Ramos (cell line): Measurements from ENCODE around the gene NOS3.
"Not testable (repeated sequence)": the region's sequence is repeated elsewhere in the genome, so short reads cannot be mapped to it uniquely, and the experiment has no call there.

Experiments
- in situ Hi-C: fragments of 300-500 bp; cut with MboI; formaldehyde crosslinking; loops from one replicate; pipeline ENCODE4 v1.14.3; 2022; ENCODE audit warnings: low sequenced_read_pairs; ENCODE audit not compliant: unreplicated experiment

NOS3 gene

GRCh38 chr7:151012031-151012692 lies 21.3 kb downstream of the NOS3 start:
- in situ Hi-C loops: no loop called here

GRCh38 chr7:151012911-151013347 lies 22.1 kb downstream of the NOS3 start:
- in situ Hi-C loops: no loop called here

- in situ Hi-C loops: no loop called here
These were observed 22.5 kb downstream of the NOS3 start for GRCh38 chr7:151013356-151013732.

GRCh38 chr7:151013733-151014497 lies 23.1 kb downstream of the NOS3 start:
- in situ Hi-C loops: no loop called here

- in situ Hi-C loops: no loop called here
These were observed 24.1 kb downstream of the NOS3 start for GRCh38 chr7:151014950-151015349.

GRCh38 chr7:151015967-151016366 lies 25.1 kb downstream of the NOS3 start:
- in situ Hi-C loops: no loop called here

- in situ Hi-C loops: no loop called here
These were observed 25.7 kb downstream of the NOS3 start for GRCh38 chr7:151016505-151016904.

- in situ Hi-C loops: no loop called here
These were observed 26.1 kb downstream of the NOS3 start for GRCh38 chr7:151016942-151017341.

- in situ Hi-C loops: no loop called here
These were observed 26.6 kb downstream of the NOS3 start for GRCh38 chr7:151017370-151017952.

GRCh38 chr7:151017953-151018420 lies 27.2 kb downstream of the NOS3 start:
- in situ Hi-C loops: no loop called here

GRCh38 chr7:151018421-151019129 lies 27.8 kb downstream of the NOS3 start:
- in situ Hi-C loops: no loop called here

GRCh38 chr7:151019130-151019447 lies 28.3 kb downstream of the NOS3 start:
- in situ Hi-C loops: no loop called here

GRCh38 chr7:151020231-151020630 lies 29.4 kb downstream of the NOS3 start:
- in situ Hi-C loops: no loop called here

GRCh38 chr7:151023232-151023631 lies 32.4 kb downstream of the NOS3 start:
- in situ Hi-C loops: no loop called here

- in situ Hi-C loops: no loop called here
These were observed 33.7 kb downstream of the NOS3 start, which contains the start of gene ATG9B for GRCh38 chr7:151024435-151025056. TSS of gene ATG9B (minus strand) at chr7:151024494. CDS start at chr7:151024423, 71 bp downstream.

GRCh38 chr7:151025924-151026671 lies 35.3 kb downstream of the NOS3 start:
- in situ Hi-C loops: no loop called here

GRCh38 chr7:151026771-151027727 lies 36.2 kb downstream of the NOS3 start:
- in situ Hi-C loops: not testable (repeated sequence)

GRCh38 chr7:151027728-151028130 lies 36.9 kb downstream of the NOS3 start:
- in situ Hi-C loops: not testable (repeated sequence)
